ENCODE data around the gene SLC6A13.

- TF ChIP-seq POLR2A (IDR thresholded peaks at IDR 0.05; ENCODE audit: control extremely low read depth in 1 of 2, low read depth in 2 of 2, low read length in 2 of 2) (no peak), CTBP2 (IDR thresholded peaks at IDR 0.05; ENCODE audit: borderline replicate concordance, insufficient read depth, insufficient read length, low read length) (no peak), RNF2 (IDR thresholded peaks at IDR 0.05; ENCODE audit: borderline replicate concordance, low read depth, low read length, missing control alignments, poor library complexity, severe bottlenecking) (no peak), MAX (IDR thresholded peaks at IDR 0.05) (no peak), CTCF (IDR thresholded peaks at IDR 0.05; ENCODE audit: control extremely low read depth in 1 of 3, insufficient read depth in 1 of 3, low read depth in 1 of 3, low read length in 3 of 3) (no peak), CHD1 (IDR thresholded peaks at IDR 0.05; ENCODE audit: low read depth, low read length) (no peak), ASH2L (IDR thresholded peaks at IDR 0.05; ENCODE audit: low read length) (no peak), ZNF274 (IDR thresholded peaks at IDR 0.05; ENCODE audit: borderline replicate concordance, extremely low read depth, low read length) (no peak), RFX5 (IDR thresholded peaks at IDR 0.05; ENCODE audit: borderline replicate concordance, low read depth, low read length) (no peak), SP2 (IDR thresholded peaks at IDR 0.05; ENCODE audit: low read length) (no peak), TAF1 (IDR thresholded peaks at IDR 0.05; ENCODE audit: low read depth, low read length) (no peak), CREB1 (IDR thresholded peaks at IDR 0.05) (no peak)
Measured at GRCh38 chr12:232731-233614, 29.7 kb downstream of the SLC6A13 start.
